AG10803 (cell line): ENCODE results near the gene MAPT.
"Not testable (repeated sequence)": the region's sequence is repeated elsewhere in the genome, so short reads cannot be mapped to it uniquely, and the experiment has no call there.

Source experiments
- DNase-seq: peaks from one replicate; pipeline ENCODE4 v3.0.0; 2010; ENCODE audit warnings: low read depth
- H3K4me3 ChIP-seq: 2 replicates; pipeline ENCODE4 v1.5.1; 2011; ENCODE audit warnings: mild to moderate bottlenecking, low read length, control low read depth
- TF ChIP-seq, protein P1 (sequence below): conservative IDR thresholded peaks from 2 replicates; pipeline ENCODE4 v1.5.1; 2011; ENCODE audit warnings: mild to moderate bottlenecking, low read length, control low read depth, inconsistent platforms

Gene MAPT

DNA sequence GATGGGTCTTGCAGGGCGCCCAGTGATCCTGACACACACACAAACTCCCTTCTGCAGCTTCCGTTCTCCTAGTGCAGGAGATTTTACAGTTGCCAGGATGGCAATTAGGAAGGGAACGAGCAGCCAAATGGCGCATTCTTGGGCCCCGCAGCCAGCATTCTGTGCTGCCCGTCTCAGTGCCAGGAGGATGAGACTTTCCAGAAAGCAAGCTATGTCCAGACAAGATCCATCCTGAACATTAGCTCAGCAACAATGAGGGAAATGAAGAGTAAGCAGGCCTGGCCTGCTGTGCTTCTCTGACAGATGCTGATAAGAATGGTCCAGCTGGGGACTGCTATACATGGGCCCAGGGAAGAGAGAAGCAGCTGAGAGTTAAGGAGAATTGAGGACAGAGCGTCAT, 33.2 kb upstream of the MAPT start:
- TF ChIP-seq, protein P1, sequence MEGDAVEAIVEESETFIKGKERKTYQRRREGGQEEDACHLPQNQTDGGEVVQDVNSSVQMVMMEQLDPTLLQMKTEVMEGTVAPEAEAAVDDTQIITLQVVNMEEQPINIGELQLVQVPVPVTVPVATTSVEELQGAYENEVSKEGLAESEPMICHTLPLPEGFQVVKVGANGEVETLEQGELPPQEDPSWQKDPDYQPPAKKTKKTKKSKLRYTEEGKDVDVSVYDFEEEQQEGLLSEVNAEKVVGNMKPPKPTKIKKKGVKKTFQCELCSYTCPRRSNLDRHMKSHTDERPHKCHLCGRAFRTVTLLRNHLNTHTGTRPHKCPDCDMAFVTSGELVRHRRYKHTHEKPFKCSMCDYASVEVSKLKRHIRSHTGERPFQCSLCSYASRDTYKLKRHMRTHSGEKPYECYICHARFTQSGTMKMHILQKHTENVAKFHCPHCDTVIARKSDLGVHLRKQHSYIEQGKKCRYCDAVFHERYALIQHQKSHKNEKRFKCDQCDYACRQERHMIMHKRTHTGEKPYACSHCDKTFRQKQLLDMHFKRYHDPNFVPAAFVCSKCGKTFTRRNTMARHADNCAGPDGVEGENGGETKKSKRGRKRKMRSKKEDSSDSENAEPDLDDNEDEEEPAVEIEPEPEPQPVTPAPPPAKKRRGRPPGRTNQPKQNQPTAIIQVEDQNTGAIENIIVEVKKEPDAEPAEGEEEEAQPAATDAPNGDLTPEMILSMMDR, result no peak
- H3K4me3 ChIP-seq, result no peak overlapping the region
- DNase-seq, result no peak

DNA sequence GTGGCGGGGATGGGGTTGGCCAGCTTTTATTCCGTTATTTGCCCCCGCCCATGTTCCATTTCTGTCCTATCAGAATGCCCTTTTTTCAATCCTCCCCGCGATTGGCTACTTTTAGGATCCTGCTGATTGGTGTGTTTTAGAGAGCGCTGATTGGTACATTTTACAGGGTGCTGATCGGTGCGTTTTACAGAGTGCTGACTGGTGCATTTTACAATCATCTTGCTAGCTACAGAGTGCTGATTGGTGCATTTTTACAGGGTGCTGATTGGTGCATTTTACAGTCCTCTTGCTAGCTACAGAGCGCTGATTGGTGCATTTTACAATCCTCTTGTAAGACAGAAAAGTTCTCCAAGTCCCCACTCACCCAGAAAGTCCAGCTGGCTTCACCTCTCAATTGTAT, 32.2 kb upstream of the MAPT start:
- DNase-seq, result not testable (repeated sequence)

DNA sequence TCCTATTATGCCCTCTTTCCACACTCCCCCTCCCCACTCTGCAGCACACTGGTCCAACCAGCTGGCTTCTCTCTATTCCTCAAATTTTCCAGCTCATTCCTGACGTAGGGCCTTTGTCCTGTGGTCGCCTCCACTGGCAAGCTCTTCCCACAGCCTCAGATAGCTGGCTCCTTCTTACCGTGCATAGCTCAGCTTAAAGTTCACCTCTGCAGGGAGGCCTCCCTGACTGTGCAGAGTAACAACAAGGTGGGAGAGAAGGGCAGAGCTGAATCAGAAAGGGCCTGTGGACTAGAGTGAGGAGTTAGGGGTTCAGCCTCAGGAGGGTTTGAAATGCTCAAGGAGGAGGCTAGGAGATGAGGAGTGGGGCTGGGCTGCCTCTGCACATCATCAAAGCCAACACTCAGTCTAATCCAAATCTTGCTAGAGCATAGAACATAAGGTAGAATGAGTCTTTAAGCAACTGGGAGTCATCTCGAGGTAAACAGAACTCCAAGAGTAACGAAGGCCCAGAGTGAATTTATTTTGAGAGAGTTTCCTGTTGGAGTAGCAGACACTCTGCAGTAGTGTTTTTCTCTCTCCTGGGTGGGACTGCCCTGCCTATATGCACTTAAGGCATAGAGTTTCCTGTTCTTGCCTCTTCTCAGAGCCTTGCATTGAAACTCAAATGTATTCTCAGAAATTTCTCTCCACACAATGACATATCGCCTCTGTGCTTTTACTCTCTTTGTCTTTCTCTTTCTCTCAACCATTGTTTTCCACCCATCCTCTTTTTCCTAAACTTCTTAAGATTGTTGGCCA, 30.3 kb upstream of the MAPT start:
- TF ChIP-seq, protein P1, result no peak
- no peak for DNase-seq
- H3K4me3 ChIP-seq, result no peak overlapping the region

More for the DNA sequence above, 32.2 kb upstream of the MAPT start:
- not testable (repeated sequence) for H3K4me3 ChIP-seq

DNA sequence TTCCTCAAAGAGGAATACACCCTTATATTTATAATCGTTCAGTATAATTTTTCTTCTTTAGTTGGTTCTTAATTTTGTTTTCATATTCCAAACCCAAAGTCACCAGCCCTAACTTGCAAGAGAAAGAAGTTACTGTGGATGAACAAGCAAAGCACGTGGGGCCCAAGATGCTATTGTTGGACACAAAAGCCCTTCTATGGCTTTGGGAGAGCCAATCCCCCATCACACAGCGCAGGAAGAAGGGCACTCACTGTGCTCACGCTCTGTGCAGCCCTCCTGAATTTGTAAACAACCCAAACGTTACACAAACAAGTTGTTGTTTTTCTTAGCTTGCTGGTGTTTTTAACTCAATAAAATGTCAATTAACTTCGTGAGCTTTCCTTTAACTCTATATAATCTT, 27.2 kb upstream of the MAPT start:
- no peak overlapping the region for H3K4me3 ChIP-seq
- TF ChIP-seq, protein P1, result no peak
- DNase-seq, result no peak

DNA sequence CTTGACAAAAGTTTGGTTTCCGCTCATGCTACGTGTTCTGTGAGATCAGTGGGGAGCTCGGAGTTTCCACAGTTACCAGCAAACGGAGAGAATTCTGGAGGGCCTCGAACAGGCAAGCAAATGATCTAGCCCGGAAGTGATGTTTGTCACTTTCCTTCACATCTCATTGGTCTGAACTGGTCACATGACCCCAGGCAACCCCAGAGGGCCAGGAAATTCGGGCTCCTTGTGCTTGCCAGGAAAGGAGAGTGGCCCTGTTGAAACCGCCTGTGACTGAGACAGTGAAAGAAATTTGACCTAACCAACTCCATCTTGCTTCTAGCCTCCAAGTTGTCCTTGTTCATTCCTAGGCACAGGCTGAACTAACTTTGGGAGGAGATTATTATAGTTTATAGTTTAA, 26.7 kb upstream of the MAPT start:
- no peak overlapping the region for H3K4me3 ChIP-seq
- TF ChIP-seq, protein P1, result no peak
- DNase-seq, result no peak

DNA sequence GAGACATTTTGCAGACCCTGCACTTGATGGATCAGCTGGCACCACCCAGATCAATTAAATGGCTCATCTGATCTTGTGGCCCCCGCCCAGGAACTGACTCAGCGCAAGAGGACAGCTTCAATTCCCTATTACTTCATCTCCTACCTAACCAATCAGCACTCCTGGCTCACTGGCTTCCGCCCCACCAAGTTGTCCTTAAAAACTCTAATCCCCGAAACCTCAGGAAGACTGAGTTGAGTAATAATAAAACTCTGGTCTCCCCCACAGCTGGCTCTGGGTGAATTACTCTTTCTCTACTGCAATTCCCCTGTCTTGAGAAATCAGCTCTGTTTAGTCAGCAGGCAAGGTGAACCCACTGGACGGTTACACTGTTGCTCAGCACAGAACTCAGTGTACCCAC, 26.1 kb upstream of the MAPT start:
- DNase-seq, result peak; percentile 4
- TF ChIP-seq, protein P1, result no peak
- H3K4me3 ChIP-seq, result no peak overlapping the region

DNA sequence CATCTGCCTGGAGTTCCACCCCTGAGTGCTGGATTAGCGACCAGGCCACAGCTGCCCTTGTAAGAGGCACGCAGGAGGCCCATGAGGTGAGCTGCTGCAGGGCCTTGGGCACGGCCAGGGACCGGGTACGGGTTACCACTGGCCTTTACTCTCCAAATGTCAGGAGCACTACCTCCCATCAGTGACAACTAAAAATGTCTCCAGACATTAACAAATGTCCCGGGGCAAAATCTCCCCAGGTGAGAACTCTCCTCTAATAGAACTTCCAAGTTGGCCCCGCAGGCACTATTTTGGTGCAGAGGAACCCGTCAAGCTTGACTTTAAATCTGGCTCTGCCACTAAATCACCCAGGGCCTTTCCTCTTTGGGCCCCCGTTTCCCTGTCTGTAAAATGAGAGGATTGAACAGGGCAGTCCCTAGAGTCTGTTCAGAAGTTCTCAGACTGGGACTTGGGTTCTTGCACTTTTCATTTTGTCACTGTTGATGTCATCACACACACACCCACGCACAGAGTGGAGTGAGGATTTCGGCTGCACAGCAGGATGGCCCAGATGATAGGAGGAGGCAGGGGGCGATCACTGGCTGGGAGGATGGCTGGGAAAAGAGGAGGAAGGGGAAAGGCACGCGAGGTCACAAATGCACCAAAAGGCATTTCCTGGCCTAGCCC, 24.5 kb upstream of the MAPT start:
- TF ChIP-seq, protein P1, result no peak
- H3K4me3 ChIP-seq, result no peak overlapping the region
- DNase-seq, result no peak
